ENCODE data around the gene FLOT1.
"Not testable (repeated sequence)": the region's sequence is repeated elsewhere in the genome, so short reads cannot be mapped to it uniquely, and the experiment has no call there.

Gene FLOT1

DNA sequence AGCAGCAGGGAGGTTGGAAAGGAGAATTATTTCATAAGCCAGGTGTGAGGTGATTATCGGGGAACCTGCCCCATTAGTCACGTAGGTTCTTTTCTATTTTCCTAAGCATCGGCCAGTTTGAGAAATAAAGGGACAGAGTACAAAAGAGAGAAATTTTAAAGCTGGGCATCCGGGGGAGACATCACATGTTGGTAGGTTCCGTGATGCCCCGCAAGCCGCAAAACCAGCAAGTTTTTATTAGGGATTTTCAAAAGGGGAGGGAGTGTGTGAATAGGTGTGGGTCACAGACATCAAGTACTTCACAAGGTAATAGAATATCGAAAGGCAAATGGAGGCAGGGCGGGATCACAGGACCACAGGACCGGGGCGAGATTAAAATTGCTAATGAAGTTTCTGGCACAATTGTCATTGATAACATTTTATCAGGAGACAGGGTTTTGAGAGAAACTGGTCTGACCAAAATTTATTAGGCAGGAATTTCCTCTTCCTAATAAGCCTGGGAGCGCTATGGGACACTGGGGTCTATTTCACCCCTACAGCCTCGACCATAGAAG is 22.1 kb upstream of the FLOT1 start:
- not testable (repeated sequence) for H3K4me3 Mint-ChIP-seq; DNase-seq (ENCODE audit: low spot score in 2 of 2); H3K27me3 Mint-ChIP-seq; H3K27ac Mint-ChIP-seq (ENCODE audit: low read depth); H3K36me3 Mint-ChIP-seq (ENCODE audit: insufficient read depth); H3K9me3 Mint-ChIP-seq; ATAC-seq (replicated peaks; ENCODE audit: extremely low read depth, poor library complexity, severe bottlenecking)
- H3K4me1 Mint-ChIP-seq = peaks cover 33% of the 10 kb centered on the region

DNA sequence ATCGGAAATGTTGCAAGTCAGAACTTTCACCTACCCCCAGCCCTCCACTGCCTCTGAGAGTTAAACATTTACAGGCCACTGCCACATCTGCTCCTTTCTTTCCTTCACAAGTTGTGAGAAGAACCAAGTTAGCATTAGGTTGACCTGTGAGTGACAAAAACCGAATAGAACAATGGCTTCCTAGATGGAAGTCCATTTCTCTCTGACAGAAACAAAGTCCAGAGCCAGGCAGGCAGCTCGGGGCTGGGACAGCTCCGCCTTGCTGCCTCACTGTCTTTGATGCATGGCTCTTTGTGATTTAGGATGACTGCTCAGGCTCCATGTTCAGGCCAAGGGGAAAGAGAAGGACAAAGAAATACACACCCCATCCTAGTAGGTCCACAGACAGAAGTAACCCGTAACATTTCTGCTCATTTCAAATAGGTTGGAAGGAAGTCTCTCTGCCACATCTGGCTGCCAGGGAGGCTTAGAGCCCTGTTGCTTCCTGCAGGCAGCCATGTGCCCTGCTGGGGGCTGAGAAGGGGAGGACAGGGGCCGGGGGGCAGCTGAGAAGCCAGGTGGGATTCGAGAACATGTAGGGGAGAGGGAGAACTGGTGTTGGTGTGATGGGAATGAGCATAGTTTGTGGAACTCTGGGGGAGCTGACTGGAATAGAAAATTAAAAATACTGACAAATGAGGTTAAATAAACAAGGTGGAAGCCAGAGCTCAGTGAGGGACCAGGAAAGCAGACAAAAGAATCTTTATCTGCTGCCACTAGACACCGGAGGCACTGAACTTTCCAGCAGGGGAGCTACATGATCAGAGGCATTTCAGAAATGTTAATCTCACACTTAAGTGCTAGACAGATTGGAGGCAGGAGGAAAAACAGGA is 21.4 kb upstream of the FLOT1 start:
- H3K27ac Mint-ChIP-seq (ENCODE audit: low read depth) = no peak overlapping the region
- DNase-seq (ENCODE audit: low spot score in 2 of 2) = no peak
- no peak overlapping the region for H3K4me3 Mint-ChIP-seq
- no peaks in the 10 kb centered on the region for H3K36me3 Mint-ChIP-seq (ENCODE audit: insufficient read depth)
- H3K4me1 Mint-ChIP-seq = peaks cover 26% of the 10 kb centered on the region
- no peaks in the 10 kb centered on the region for H3K9me3 Mint-ChIP-seq
- ATAC-seq (replicated peaks; ENCODE audit: extremely low read depth, poor library complexity, severe bottlenecking) = no peak
- no peaks in the 10 kb centered on the region for H3K27me3 Mint-ChIP-seq

- H3K4me3 Mint-ChIP-seq = no peak overlapping the region
- H3K27ac Mint-ChIP-seq (ENCODE audit: low read depth) = no peak overlapping the region
- DNase-seq (ENCODE audit: low spot score in 2 of 2) (no peak), ATAC-seq (replicated peaks; ENCODE audit: extremely low read depth, poor library complexity, severe bottlenecking) (no peak)
- H3K36me3 Mint-ChIP-seq (ENCODE audit: insufficient read depth) = no peaks in the 10 kb centered on the region
- peaks cover 19% of the 10 kb centered on the region for H3K4me1 Mint-ChIP-seq
- H3K27me3 Mint-ChIP-seq = no peaks in the 10 kb centered on the region
- no peaks in the 10 kb centered on the region for H3K9me3 Mint-ChIP-seq
Observed at GRCh38 chr6:30763155-30763617, 20.7 kb upstream of the FLOT1 start.

GRCh38 chr6:30761791-30762429 is 19.4 kb upstream of the FLOT1 start:
- no peaks in the 10 kb centered on the region for H3K36me3 Mint-ChIP-seq (ENCODE audit: insufficient read depth)
- ATAC-seq (replicated peaks; ENCODE audit: extremely low read depth, poor library complexity, severe bottlenecking) (no peak), DNase-seq (ENCODE audit: low spot score in 2 of 2) (no peak)
- H3K4me1 Mint-ChIP-seq = peaks cover 15% of the 10 kb centered on the region
- H3K27ac Mint-ChIP-seq (ENCODE audit: low read depth) = no peak overlapping the region
- no peaks in the 10 kb centered on the region for H3K9me3 Mint-ChIP-seq
- H3K4me3 Mint-ChIP-seq = no peak overlapping the region
- no peaks in the 10 kb centered on the region for H3K27me3 Mint-ChIP-seq

GRCh38 chr6:30760549-30760948 is 18.1 kb upstream of the FLOT1 start:
- Mint-ChIP-seq H3K27me3 (no peaks in the 10 kb centered on the region), H3K4me1 (peaks cover 15% of the 10 kb centered on the region), H3K36me3 (ENCODE audit: insufficient read depth) (no peaks in the 10 kb centered on the region), H3K4me3 (no peak overlapping the region), H3K9me3 (no peaks in the 10 kb centered on the region), H3K27ac (ENCODE audit: low read depth) (no peak overlapping the region)
- DNase-seq (ENCODE audit: low spot score in 2 of 2) = no peak
- ATAC-seq (replicated peaks; ENCODE audit: extremely low read depth, poor library complexity, severe bottlenecking) = no peak

DNA sequence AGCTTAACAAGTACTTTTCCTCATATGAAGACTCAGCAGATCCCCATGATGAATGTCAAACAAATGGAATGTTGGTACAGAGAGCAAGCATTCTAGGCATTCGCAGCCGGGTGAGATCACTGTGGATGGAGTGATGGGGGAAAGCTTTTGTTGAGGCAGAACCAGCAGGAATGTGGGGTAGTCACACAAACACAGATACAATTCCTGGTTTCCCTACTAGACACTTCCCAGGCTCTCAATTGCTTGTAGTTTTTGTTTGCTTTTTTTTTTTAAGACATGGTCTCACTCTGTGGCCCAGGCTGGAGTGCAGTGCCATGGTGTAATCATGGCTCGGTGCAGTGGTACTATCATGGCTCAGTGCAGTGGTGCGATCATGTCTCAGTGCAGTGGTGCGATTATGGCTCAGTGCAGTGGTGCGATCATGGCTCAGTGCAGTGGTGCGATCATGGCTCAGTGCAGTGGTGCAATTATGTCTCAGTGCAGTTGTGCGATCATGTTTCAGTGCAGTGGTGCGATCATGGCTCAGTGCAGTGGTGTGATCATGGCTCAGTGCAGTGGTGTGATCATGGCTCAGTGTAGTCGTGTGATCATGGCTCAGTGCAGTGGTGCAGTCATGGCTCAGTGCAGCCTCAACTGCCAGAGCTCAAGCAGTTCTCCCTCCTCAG is 17.2 kb upstream of the FLOT1 start:
- ATAC-seq (replicated peaks; ENCODE audit: extremely low read depth, poor library complexity, severe bottlenecking) (no peak), DNase-seq (ENCODE audit: low spot score in 2 of 2) (no peak)
- no peaks in the 10 kb centered on the region for H3K36me3 Mint-ChIP-seq (ENCODE audit: insufficient read depth)
- peaks cover 11% of the 10 kb centered on the region for H3K4me1 Mint-ChIP-seq
- H3K9me3 Mint-ChIP-seq = no peaks in the 10 kb centered on the region
- H3K27ac Mint-ChIP-seq (ENCODE audit: low read depth) = no peak overlapping the region
- no peaks in the 10 kb centered on the region for H3K27me3 Mint-ChIP-seq
- no peak overlapping the region for H3K4me3 Mint-ChIP-seq

- Mint-ChIP-seq H3K36me3 (ENCODE audit: insufficient read depth) (no peaks in the 10 kb centered on the region), H3K4me3 (no peak overlapping the region), H3K4me1 (no peaks in the 10 kb centered on the region), H3K27me3 (no peaks in the 10 kb centered on the region), H3K27ac (ENCODE audit: low read depth) (no peak overlapping the region), H3K9me3 (no peaks in the 10 kb centered on the region)
- no peak for DNase-seq (ENCODE audit: low spot score in 2 of 2)
- no peak for ATAC-seq (replicated peaks; ENCODE audit: extremely low read depth, poor library complexity, severe bottlenecking)
Observed at GRCh38 chr6:30757261-30757904, 14.9 kb upstream of the FLOT1 start.

- H3K27me3 Mint-ChIP-seq; H3K36me3 Mint-ChIP-seq (ENCODE audit: insufficient read depth); ATAC-seq (replicated peaks; ENCODE audit: extremely low read depth, poor library complexity, severe bottlenecking); H3K4me1 Mint-ChIP-seq; H3K27ac Mint-ChIP-seq (ENCODE audit: low read depth); H3K9me3 Mint-ChIP-seq; DNase-seq (ENCODE audit: low spot score in 2 of 2); H3K4me3 Mint-ChIP-seq: not testable (repeated sequence)
Observed at GRCh38 chr6:30756405-30757003, 14.0 kb upstream of the FLOT1 start.

- no peaks in the 10 kb centered on the region for H3K36me3 Mint-ChIP-seq (ENCODE audit: insufficient read depth)
- no peaks in the 10 kb centered on the region for H3K4me1 Mint-ChIP-seq
- DNase-seq (ENCODE audit: low spot score in 2 of 2) (no peak), ATAC-seq (replicated peaks; ENCODE audit: extremely low read depth, poor library complexity, severe bottlenecking) (no peak)
- H3K27ac Mint-ChIP-seq (ENCODE audit: low read depth) = no peak overlapping the region
- no peak overlapping the region for H3K4me3 Mint-ChIP-seq
- H3K9me3 Mint-ChIP-seq = no peaks in the 10 kb centered on the region
- no peaks in the 10 kb centered on the region for H3K27me3 Mint-ChIP-seq
Observed at GRCh38 chr6:30754631-30755030, 12.1 kb upstream of the FLOT1 start.

DNA sequence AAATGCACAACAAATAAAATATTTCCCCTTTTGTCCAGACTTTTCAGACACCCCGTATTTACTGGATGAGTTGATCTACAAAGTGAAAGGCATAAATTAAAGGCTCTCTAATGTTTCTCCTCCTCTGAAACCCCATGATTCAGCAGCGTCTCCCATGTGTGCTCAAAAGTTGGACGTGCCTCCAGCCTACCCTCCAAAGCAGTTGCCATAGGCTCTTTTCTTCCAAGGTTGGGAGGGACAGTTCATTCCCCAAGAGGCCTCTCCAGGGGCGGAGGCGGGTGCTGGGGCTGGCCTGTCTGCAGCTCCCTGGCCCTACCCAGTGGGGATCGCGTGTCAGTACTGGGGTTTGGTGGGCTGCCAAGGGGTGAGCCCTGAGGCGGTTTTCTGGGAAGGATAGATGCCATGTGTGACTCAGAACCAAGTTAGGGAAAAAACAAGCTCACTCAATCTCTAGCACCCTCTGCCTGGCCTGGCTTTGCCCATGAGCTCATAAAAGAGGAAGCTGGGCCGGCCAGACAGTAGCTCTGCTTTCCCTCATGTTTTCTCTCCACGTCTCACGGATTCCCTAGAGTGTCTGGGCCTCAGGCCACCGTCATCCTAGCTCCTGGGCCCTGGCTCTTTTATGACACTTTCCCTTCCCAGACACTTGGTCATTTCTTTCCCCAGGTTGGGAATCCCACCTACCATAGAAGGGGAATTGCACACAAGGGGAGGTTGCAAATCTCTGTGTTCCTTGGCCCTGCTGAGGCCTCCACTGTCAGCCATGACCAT is 9.9 kb upstream of the FLOT1 start:
- Mint-ChIP-seq H3K4me1 (no peaks in the 10 kb centered on the region), H3K36me3 (ENCODE audit: insufficient read depth) (no peaks in the 10 kb centered on the region), H3K27me3 (no peaks in the 10 kb centered on the region), H3K27ac (ENCODE audit: low read depth) (no peak overlapping the region), H3K9me3 (no peaks in the 10 kb centered on the region), H3K4me3 (no peak overlapping the region)
- DNase-seq (ENCODE audit: low spot score in 2 of 2) (no peak), ATAC-seq (replicated peaks; ENCODE audit: extremely low read depth, poor library complexity, severe bottlenecking) (no peak)

DNA sequence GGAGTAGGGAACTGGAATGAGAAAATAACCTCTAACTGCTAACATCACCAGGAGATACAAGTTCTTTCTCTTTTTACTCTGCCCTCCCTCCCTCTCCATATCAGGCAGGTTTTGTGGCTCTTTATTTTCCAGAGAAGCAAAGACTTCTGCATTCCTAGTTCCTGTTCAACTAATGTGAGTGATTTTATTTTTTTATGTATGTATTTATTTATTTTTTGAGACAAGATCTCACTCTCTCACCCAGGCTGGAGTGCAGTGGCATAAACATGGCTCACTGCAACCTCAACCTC is 7.8 kb upstream of the FLOT1 start:
- Mint-ChIP-seq H3K4me1 (no peaks in the 10 kb centered on the region), H3K4me3 (no peak overlapping the region), H3K27me3 (no peaks in the 10 kb centered on the region), H3K9me3 (no peaks in the 10 kb centered on the region), H3K27ac (ENCODE audit: low read depth) (no peak overlapping the region), H3K36me3 (ENCODE audit: insufficient read depth) (no peaks in the 10 kb centered on the region)
- no peak for ATAC-seq (replicated peaks; ENCODE audit: extremely low read depth, poor library complexity, severe bottlenecking)
- no peak for DNase-seq (ENCODE audit: low spot score in 2 of 2)

Data from central memory CD8-positive, alpha-beta T cell (primary cell).